Measurements from ENCODE around the gene PRADC1. TPM values are rescaled to one million over a fixed set of nuclear protein-coding genes. Genes with fewer than 3 reads are reported as not detected.
A peak's percentile ranks its signal among the peaks of the same experiment; 100 is the strongest.

PRADC1 gene
- polyA plus RNA-seq, 4 donors: 11.9 to 113 (median 46.4) TPM

- no peaks in the 10 kb centered on the region for H3K9me3 ChIP-seq (ENCODE audit: control insufficient read depth in 2 of 2, insufficient read depth in 1 of 2, low read depth in 1 of 2, low read length in 1 of 2)
- FAIRE-seq (no peak), DNase-seq (no peak)
- H3K4me3 ChIP-seq (ENCODE audit: low read depth in 1 of 3, low read length in 3 of 3): no peak overlapping the region
- 41 to 64% (median 56%) methylated on average over 1 of the region's 1 CpG for WGBS, 3 donors
- H3K36me3 ChIP-seq (ENCODE audit: control insufficient read depth in 3 of 3, insufficient read depth in 2 of 3, low read depth in 1 of 3, low read length in 3 of 3): peaks cover 8 to 15% (median 11%) of the 10 kb centered on the region in 3 donors
- peaks cover 3 to 6% (median 6%) of the 10 kb centered on the region in 3 donors for H3K4me1 ChIP-seq (ENCODE audit: control insufficient read depth in 3 of 3, insufficient read depth in 2 of 3, low read depth in 1 of 3, low read length in 2 of 3)
- H3K27me3 ChIP-seq (ENCODE audit: control insufficient read depth in 3 of 3, insufficient read depth in 3 of 3, low read length in 3 of 3): no peaks in the 10 kb centered on the region
- H3K27ac ChIP-seq (ENCODE audit: low read depth in 1 of 3, low read length in 2 of 3): no peak overlapping the region
Observed at GRCh38 chr2:73237168-73237567, 4.1 kb upstream of the PRADC1 start.

- peaks cover 3 to 6% (median 6%) of the 10 kb centered on the region in 3 donors for H3K4me1 ChIP-seq (ENCODE audit: control insufficient read depth in 3 of 3, insufficient read depth in 2 of 3, low read depth in 1 of 3, low read length in 2 of 3)
- no peak for DNase-seq
- H3K4me3 ChIP-seq (ENCODE audit: low read depth in 1 of 3, low read length in 3 of 3): peak overlapping the region; percentile 64 to 96 (median 83)
- H3K27ac ChIP-seq (ENCODE audit: low read depth in 1 of 3, low read length in 2 of 3): no peak overlapping the region
- 49 to 59% (median 56%) methylated on average over 11 of the region's 11 CpGs for WGBS, 3 donors
- no peaks in the 10 kb centered on the region for H3K9me3 ChIP-seq (ENCODE audit: control insufficient read depth in 2 of 2, insufficient read depth in 1 of 2, low read depth in 1 of 2, low read length in 1 of 2)
- H3K36me3 ChIP-seq (ENCODE audit: control insufficient read depth in 3 of 3, insufficient read depth in 2 of 3, low read depth in 1 of 3, low read length in 3 of 3): peaks cover 6 to 12% (median 11%) of the 10 kb centered on the region in 3 donors
- no peak for FAIRE-seq
- no peaks in the 10 kb centered on the region for H3K27me3 ChIP-seq (ENCODE audit: control insufficient read depth in 3 of 3, insufficient read depth in 3 of 3, low read length in 3 of 3)
Observed at GRCh38 chr2:73235315-73236028, 2.4 kb upstream of the PRADC1 start.

GRCh38 chr2:73233932-73234832 lies 1.1 kb upstream of the PRADC1 start, which contains the start of gene CCT7:
CCT7 (plus strand) TSS chr2:73234308; CDS start chr2:73234379, 71 bp downstream.
- H3K27ac ChIP-seq (ENCODE audit: low read depth in 1 of 3, low read length in 2 of 3): peak within 1 kb of the TSS; percentile 88 to 96 (median 95)
- peak within 1 kb of the TSS; percentile 64 to 96 (median 83) for H3K4me3 ChIP-seq (ENCODE audit: low read depth in 1 of 3, low read length in 3 of 3)
- 0% methylated on average over 67 to 69 of the region's 69 CpGs for WGBS, 3 donors
- H3K27me3 ChIP-seq (ENCODE audit: control insufficient read depth in 3 of 3, insufficient read depth in 3 of 3, low read length in 3 of 3): no peaks in the 10 kb centered on the region
- FAIRE-seq (no peak), DNase-seq (peak; percentile 93 to 95)
- H3K9me3 ChIP-seq (ENCODE audit: control insufficient read depth in 2 of 2, insufficient read depth in 1 of 2, low read depth in 1 of 2, low read length in 1 of 2): no peaks in the 10 kb centered on the region
- peaks cover 3 to 6% (median 6%) of the 10 kb centered on the region in 3 donors for H3K4me1 ChIP-seq (ENCODE audit: control insufficient read depth in 3 of 3, insufficient read depth in 2 of 3, low read depth in 1 of 3, low read length in 2 of 3)
- H3K36me3 ChIP-seq (ENCODE audit: control insufficient read depth in 3 of 3, insufficient read depth in 2 of 3, low read depth in 1 of 3, low read length in 3 of 3): peaks cover 1 to 14% (median 2%) of the 10 kb centered on the region in 3 donors

GRCh38 chr2:73232403-73233153 lies 461 bp downstream of the PRADC1 start:
- DNase-seq (peak in 1 of 2 donors; percentile 70), FAIRE-seq (no peak)
- H3K27me3 ChIP-seq (ENCODE audit: control insufficient read depth in 3 of 3, insufficient read depth in 3 of 3, low read length in 3 of 3): no peaks in the 10 kb centered on the region
- H3K9me3 ChIP-seq (ENCODE audit: control insufficient read depth in 2 of 2, insufficient read depth in 1 of 2, low read depth in 1 of 2, low read length in 1 of 2): no peaks in the 10 kb centered on the region
- H3K27ac ChIP-seq (ENCODE audit: low read depth in 1 of 3, low read length in 2 of 3): peak overlapping the region; percentile 45 to 79 (median 55)
- peak overlapping the region; percentile 51 to 83 (median 76) for H3K4me3 ChIP-seq (ENCODE audit: low read depth in 1 of 3, low read length in 3 of 3)
- WGBS, 3 donors: 1 to 3% (median 2%) methylated on average over 25 to 37 of the region's 37 CpGs
- H3K4me1 ChIP-seq (ENCODE audit: control insufficient read depth in 3 of 3, insufficient read depth in 2 of 3, low read depth in 1 of 3, low read length in 2 of 3): peaks cover 3 to 6% (median 6%) of the 10 kb centered on the region in 3 donors
- H3K36me3 ChIP-seq (ENCODE audit: control insufficient read depth in 3 of 3, insufficient read depth in 2 of 3, low read depth in 1 of 3, low read length in 3 of 3): peaks cover 0 to 23% (median 5%) of the 10 kb centered on the region in 3 donors

GRCh38 chr2:73228631-73229030 lies 4.4 kb downstream of the PRADC1 start:
- Histone ChIP-seq H3K4me3 (ENCODE audit: low read depth in 1 of 3, low read length in 3 of 3) (no peak overlapping the region), H3K4me1 (ENCODE audit: control insufficient read depth in 3 of 3, insufficient read depth in 2 of 3, low read depth in 1 of 3, low read length in 2 of 3) (peaks cover 0 to 4% (median 3%) of the 10 kb centered on the region in 3 donors), H3K27ac (ENCODE audit: low read depth in 1 of 3, low read length in 2 of 3) (no peak overlapping the region), H3K9me3 (ENCODE audit: control insufficient read depth in 2 of 2, insufficient read depth in 1 of 2, low read depth in 1 of 2, low read length in 1 of 2) (no peaks in the 10 kb centered on the region), H3K27me3 (ENCODE audit: control insufficient read depth in 3 of 3, insufficient read depth in 3 of 3, low read length in 3 of 3) (no peaks in the 10 kb centered on the region), H3K36me3 (ENCODE audit: control insufficient read depth in 3 of 3, insufficient read depth in 2 of 3, low read depth in 1 of 3, low read length in 3 of 3) (peaks cover 5 to 60% (median 7%) of the 10 kb centered on the region in 3 donors)
- DNase-seq: no peak
- 88 to 89% (median 89%) methylated on average over 14 of the region's 14 CpGs for WGBS, 3 donors
- FAIRE-seq: no peak

GRCh38 chr2:73227086-73227485 lies 6.0 kb downstream of the PRADC1 start:
- Histone ChIP-seq H3K27ac (ENCODE audit: low read depth in 1 of 3, low read length in 2 of 3) (no peak overlapping the region), H3K27me3 (ENCODE audit: control insufficient read depth in 3 of 3, insufficient read depth in 3 of 3, low read length in 3 of 3) (no peaks in the 10 kb centered on the region), H3K9me3 (ENCODE audit: control insufficient read depth in 2 of 2, insufficient read depth in 1 of 2, low read depth in 1 of 2, low read length in 1 of 2) (no peaks in the 10 kb centered on the region), H3K4me1 (ENCODE audit: control insufficient read depth in 3 of 3, insufficient read depth in 2 of 3, low read depth in 1 of 3, low read length in 2 of 3) (no peaks in the 10 kb centered on the region), H3K4me3 (ENCODE audit: low read depth in 1 of 3, low read length in 3 of 3) (no peak overlapping the region), H3K36me3 (ENCODE audit: control insufficient read depth in 3 of 3, insufficient read depth in 2 of 3, low read depth in 1 of 3, low read length in 3 of 3) (peaks cover 5 to 75% (median 7%) of the 10 kb centered on the region in 3 donors)
- DNase-seq (no peak), FAIRE-seq (no peak)
- 83 to 89% (median 89%) methylated on average over 3 of the region's 3 CpGs for WGBS, 3 donors

- no peak for DNase-seq
- WGBS, 3 donors: 74 to 84% (median 84%) methylated on average over 9 of the region's 9 CpGs
- Histone ChIP-seq H3K4me3 (ENCODE audit: low read depth in 1 of 3, low read length in 3 of 3) (no peak overlapping the region), H3K27ac (ENCODE audit: low read depth in 1 of 3, low read length in 2 of 3) (no peak overlapping the region), H3K9me3 (ENCODE audit: control insufficient read depth in 2 of 2, insufficient read depth in 1 of 2, low read depth in 1 of 2, low read length in 1 of 2) (no peaks in the 10 kb centered on the region), H3K27me3 (ENCODE audit: control insufficient read depth in 3 of 3, insufficient read depth in 3 of 3, low read length in 3 of 3) (no peaks in the 10 kb centered on the region), H3K4me1 (ENCODE audit: control insufficient read depth in 3 of 3, insufficient read depth in 2 of 3, low read depth in 1 of 3, low read length in 2 of 3) (no peaks in the 10 kb centered on the region), H3K36me3 (ENCODE audit: control insufficient read depth in 3 of 3, insufficient read depth in 2 of 3, low read depth in 1 of 3, low read length in 3 of 3) (peaks cover 5 to 87% (median 7%) of the 10 kb centered on the region in 3 donors)
- FAIRE-seq: no peak
Observed at GRCh38 chr2:73225513-73226360, 7.3 kb downstream of the PRADC1 start.
